ENCODE data around the gene RHOT2. TPM values are rescaled to one million over a fixed set of nuclear protein-coding genes. Genes with fewer than 3 reads are reported as not detected.

The RHOT2 gene
- total and polyA plus RNA-seq, 2 of the 8 experiments (the other 6 are each of a cell fraction or from before 2014, with no cell fraction given): 149 to 194 TPM

- peaks cover 13% of the 10 kb centered on the region; the same call in 1 of the 2 replicates for H3K23me2 ChIP-seq (ENCODE audit: low read depth, low read length)
- no peak overlapping the region for H2BK15ac ChIP-seq (ENCODE audit: low read length)
- H3K4me2 ChIP-seq (ENCODE audit: insufficient read depth in 1 of 2, low read depth in 2 of 2, low read length in 2 of 2): peak overlapping the region; percentile 63 to 95
- peak overlapping the region; percentile 73 for H3K27ac ChIP-seq (ENCODE audit: low read depth, low read length)
- H4K8ac ChIP-seq (ENCODE audit: extremely low read depth, insufficient read depth, low read length): peak overlapping the region; percentile 80
- H2BK120ac ChIP-seq (replicated peaks; ENCODE audit: low read depth, low read length): no peak overlapping the region
- ChIA-PET CTCF (ENCODE audit: partially characterized antibody) (interaction anchor here (1.2 kb wide), 2 partner anchors 16 to 35 kb away, joined by 4 to 5 read pairs; partner anchors contain the start of gene RHOT2), POLR2A (ENCODE audit: partially characterized antibody) (interaction anchor here (0.8 to 13.3 kb wide), 14 partner anchors 8 to 53 kb away, joined by 3 to 214 read pairs (median 5); partner anchors contain the start of genes ANTKMT, HAGHL, RHBDL1 and RHOT2)
- peak overlapping the region; percentile 98 for H4K91ac ChIP-seq (replicated peaks; ENCODE audit: insufficient read length, low read length)
- H2BK12ac ChIP-seq (ENCODE audit: low read depth, low read length): peak overlapping the region; percentile 80; the same call in 1 of the 2 replicates
- H4K5ac ChIP-seq (ENCODE audit: insufficient read length, low read depth, low read length): peak overlapping the region; percentile 60
- peaks cover 0 to 17% (median 12%) of the 10 kb centered on the region in 4 experiments; a peak in 5 of 7 replicates for H3K4me1 ChIP-seq (replicated peaks in 1 of 4; ENCODE audit: control insufficient read depth in 3 of 4, insufficient read depth in 4 of 4, low read length in 3 of 4)
- H3K56ac ChIP-seq (replicated peaks; ENCODE audit: insufficient read length, low read depth, low read length): peak overlapping the region; percentile 16
- no peak overlapping the region for H2BK20ac ChIP-seq (ENCODE audit: low read length)
- H3K23ac ChIP-seq (ENCODE audit: insufficient read length): no peak overlapping the region
- peak overlapping the region; percentile 91 for H3K4ac ChIP-seq (replicated peaks; ENCODE audit: insufficient read length, low read depth, low read length)
- DNase-seq (ENCODE audit: low read depth in 1 of 2, low spot score in 2 of 2) (peak in 1 of 2 experiments; percentile 60), FAIRE-seq (no peak)
- H2AK5ac ChIP-seq (ENCODE audit: low read depth, low read length): no peak overlapping the region
- no peaks in the 10 kb centered on the region; a peak in 1 of 7 replicates for H3K27me3 ChIP-seq (replicated peaks in 1 of 4; ENCODE audit: control insufficient read depth in 3 of 4, extremely low read depth in 1 of 4, insufficient read depth in 3 of 4, low read length in 3 of 4)
- H3K36me3 ChIP-seq (ENCODE audit: control insufficient read depth in 2 of 4, insufficient read depth in 4 of 4, low read length in 3 of 4): peaks cover 4 to 28% (median 15%) of the 10 kb centered on the region in 4 experiments; a peak in 7 of 8 replicates
- H3K79me2 ChIP-seq (ENCODE audit: control insufficient read depth in 1 of 2, insufficient read depth in 2 of 2, low read length in 2 of 2): peaks cover 0 to 12% of the 10 kb centered on the region in 2 experiments; a peak in 1 of 4 replicates
- H3K79me1 ChIP-seq (ENCODE audit: low read depth, low read length): peaks cover 6% of the 10 kb centered on the region; the same call in 1 of the 2 replicates
- peak overlapping the region; percentile 62 to 81 (median 74) for H3K4me3 ChIP-seq (ENCODE audit: extremely low read depth in 1 of 4, insufficient read depth in 2 of 4, low read depth in 3 of 4, low read length in 4 of 4)
- no peak overlapping the region for H2AFZ ChIP-seq (ENCODE audit: low read length)
- H4K20me1 ChIP-seq (replicated peaks in 1 of 2; ENCODE audit: control insufficient read depth in 1 of 2, insufficient read depth in 2 of 2, low read length in 2 of 2): peaks cover 4 to 35% of the 10 kb centered on the region in 2 experiments
- no peak overlapping the region for H3K14ac ChIP-seq (ENCODE audit: insufficient read length)
- H3K18ac ChIP-seq (ENCODE audit: extremely low read depth, low read length): peak overlapping the region; percentile 78
- H3K9ac ChIP-seq (replicated peaks in 1 of 4; ENCODE audit: extremely low read depth in 1 of 4, low read depth in 3 of 4, low read length in 3 of 4): peak overlapping the region; percentile 62 to 94 (median 76)
- no peaks in the 10 kb centered on the region for H3K9me3 ChIP-seq (ENCODE audit: insufficient read depth in 2 of 2, low read depth in 1 of 2, low read length in 1 of 2)
- 24% methylated on average over 46 of the region's 57 CpGs; no CpG with 5 or more reads in 1 of the 2 experiments for WGBS, 2 experiments (ENCODE audit: extremely low coverage in 1 of 2, insufficient coverage in 1 of 2, insufficient read length in 1 of 2, insufficient replicate concordance in 2 of 2, low coverage in 1 of 2, low lambda C conversion rate in 2 of 2, missing lambda C conversion rate in 1 of 2)
- H2BK5ac ChIP-seq (ENCODE audit: low read depth, low read length): peak overlapping the region; percentile 87; the same call in 1 of the 2 replicates
- TF ChIP-seq SIN3A (conservative IDR thresholded peaks at IDR 0.05 in 1 of 2, IDR thresholded peaks at IDR 0.05 in 1 of 2; ENCODE audit: low read depth in 1 of 2, low read length in 2 of 2) (0 out of 4 replicates have a peak, but pooled peaks of 1 of the 2 experiments have one; percentile 19), KDM4A (IDR thresholded peaks at IDR 0.05; ENCODE audit: low read depth, low read length, severe bottlenecking) (no peak), ATF2 (IDR thresholded peaks at IDR 0.05; ENCODE audit: low read length) (no peak), E2F6 (IDR thresholded peaks at IDR 0.05) (no peak), TEAD4 (IDR thresholded peaks at IDR 0.05; ENCODE audit: low read depth, low read length) (no peak), USF2 (IDR thresholded peaks at IDR 0.05; ENCODE audit: low read length) (0 out of 2 replicates have a peak, but pooled peaks have one; percentile 1), BACH1 (IDR thresholded peaks at IDR 0.05; ENCODE audit: low read length) (0 out of 2 replicates have a peak, but pooled peaks have one; percentile 19)
These were observed 15.6 kb downstream of the RHOT2 start for GRCh38 chr16:683396-684070.

Data from H1 (cell line).